Measurements from ENCODE around the gene ADD2.

Gene ADD2

GRCh38 chr2:70784320-70784719 is 16.3 kb upstream of the ADD2 start:
- no peak for DNase-seq

GRCh38 chr2:70779911-70780545 is 12.0 kb upstream of the ADD2 start:
- no peak for DNase-seq

GRCh38 chr2:70779491-70779890 is 11.5 kb upstream of the ADD2 start:
- no peak for DNase-seq

- no peak for DNase-seq
Measured at GRCh38 chr2:70778676-70779075, 10.7 kb upstream of the ADD2 start.

GRCh38 chr2:70777450-70777849 is 9.4 kb upstream of the ADD2 start:
- no peak for DNase-seq

GRCh38 chr2:70776266-70776665 is 8.3 kb upstream of the ADD2 start:
- no peak for DNase-seq

GRCh38 chr2:70775141-70775540 is 7.1 kb upstream of the ADD2 start:
- no peak for DNase-seq

GRCh38 chr2:70772486-70773155 is 4.6 kb upstream of the ADD2 start:
- no peak for DNase-seq

- DNase-seq = no peak
Measured at GRCh38 chr2:70771446-70771845, 3.4 kb upstream of the ADD2 start.

- DNase-seq = no peak
Measured at GRCh38 chr2:70769450-70769849, 1.4 kb upstream of the ADD2 start.

- DNase-seq = no peak
Measured at GRCh38 chr2:70768590-70769085, 638 bp upstream of the ADD2 start.

- DNase-seq = peak; percentile 68
Measured at GRCh38 chr2:70767079-70767698, 811 bp downstream of the ADD2 start.

- DNase-seq = no peak
Measured at GRCh38 chr2:70766357-70767078, 1.5 kb downstream of the ADD2 start.

GRCh38 chr2:70765507-70765906 is 2.5 kb downstream of the ADD2 start:
- no peak for DNase-seq

- DNase-seq = no peak
Measured at GRCh38 chr2:70759446-70759845, 8.6 kb downstream of the ADD2 start.

- DNase-seq = no peak
Measured at GRCh38 chr2:70757966-70758365, 10.0 kb downstream of the ADD2 start.

- no peak for DNase-seq
Measured at GRCh38 chr2:70757360-70757759, 10.6 kb downstream of the ADD2 start.

GRCh38 chr2:70756128-70756527 is 11.9 kb downstream of the ADD2 start:
- no peak for DNase-seq

- no peak for DNase-seq
Measured at GRCh38 chr2:70753902-70754301, 14.1 kb downstream of the ADD2 start.

GRCh38 chr2:70753031-70753430 is 15.0 kb downstream of the ADD2 start:
- DNase-seq = no peak

GRCh38 chr2:70752396-70752795 is 15.6 kb downstream of the ADD2 start:
- DNase-seq = no peak

- no peak for DNase-seq
Measured at GRCh38 chr2:70751881-70752280, 16.1 kb downstream of the ADD2 start.

GRCh38 chr2:70750320-70750719 is 17.7 kb downstream of the ADD2 start:
- no peak for DNase-seq

Measured in activated CD8-positive, alpha-beta memory T cell treated with anti-CD3 and anti-CD28 coated beads for 24 hours (primary cell).